Body of pancreas (tissue), 4 donors: ENCODE results near the gene SMIM15. TPM values are rescaled to one million over a fixed set of nuclear protein-coding genes. Genes with fewer than 3 reads are reported as not detected.

Experiments used
- ATAC-seq: fragments of 150-250 bp; one replicate; pipeline ENCODE4 v1.9.1; 2016
- DNase-seq, 4 donors: peaks; one replicate each; pipeline ENCODE4 v3.0.0-alpha.2; 2019
- H3K27ac ChIP-seq, 4 donors: fragments of 200-600 bp; sonication (generic); 1 replicate in 3 of 4; 2 replicates in 1 of 4; pipeline versions ENCODE4 v1.5.1 to v1.6.1; 2016 to 2019; ENCODE audit warnings: mild to moderate bottlenecking in 1 of 4, mixed read lengths in 1 of 4, moderate library complexity in 1 of 4
- H3K27me3 ChIP-seq, 2 donors: fragments of 200-600 bp; sonication (generic); one replicate each; pipeline ENCODE4 v1.6.0; 2016; ENCODE audit warnings: mild to moderate bottlenecking in 1 of 2
- H3K36me3 ChIP-seq, 2 donors: fragments of 200-600 bp; sonication (generic); replicated peaks in 1 of 2; 2 replicates each; pipeline ENCODE4 v1.5.1; 2016; ENCODE audit warnings: low read depth in 2 of 2; ENCODE audit not compliant: insufficient read depth in 1 of 2
- H3K4me1 ChIP-seq: fragments of 200-600 bp; sonication (generic); one replicate; pipeline ENCODE4 v1.6.0; 2016
- H3K4me3 ChIP-seq, 2 donors: fragments of 200-600 bp; sonication (generic); 1 replicate in 1 of 2; 2 replicates in 1 of 2; pipeline ENCODE4 v1.5.1; 2016 to 2019
- H3K9me3 ChIP-seq, 3 donors: fragments of 200-600 bp; sonication (generic); 1 replicate in 2 of 3; 2 replicates in 1 of 3; pipeline ENCODE4 v1.5.1; 2016
- CTCF ChIP-seq, 7 experiments: fragments of 450-650 bp in 4 of 7; fragments of 200-600 bp in 3 of 7; sonication (generic) in 3 of 7; IDR thresholded peaks; one replicate each; pipeline ENCODE4 v1.5.1; 2016 to 2019; ENCODE audit warnings: antibody characterized with exemption in 7 of 7
- POLR2A ChIP-seq, 3 donors: fragments of 450-650 bp; IDR thresholded peaks; one replicate each; pipeline ENCODE4 v1.6.1; 2016; ENCODE audit warnings: antibody characterized with exemption in 3 of 3, mild to moderate bottlenecking in 2 of 3
- WGBS, 2 donors: methylation state at CpG; one replicate each; pipeline ENCODE4 v1.1.5; 2017; 5-methylcytosine and 5-hydroxymethylcytosine counted together
- intact Hi-C: fragments of 100-400 bp; cut with DNase I; formaldehyde crosslinking; loops from one replicate; pipeline ENCODE4 v1.15.1; 2023
- total RNA-seq, 2 donors: library from RNA; depleted of rRNA; stranded (reverse); fragments of >200 nt; gene quantifications; one replicate each; pipeline ENCODE4 v1.1.0, GENCODE V29; 2016

SMIM15 gene
- total RNA-seq, 2 donors from 2014 or later, result 8.2 to 15.6 TPM

DNA sequence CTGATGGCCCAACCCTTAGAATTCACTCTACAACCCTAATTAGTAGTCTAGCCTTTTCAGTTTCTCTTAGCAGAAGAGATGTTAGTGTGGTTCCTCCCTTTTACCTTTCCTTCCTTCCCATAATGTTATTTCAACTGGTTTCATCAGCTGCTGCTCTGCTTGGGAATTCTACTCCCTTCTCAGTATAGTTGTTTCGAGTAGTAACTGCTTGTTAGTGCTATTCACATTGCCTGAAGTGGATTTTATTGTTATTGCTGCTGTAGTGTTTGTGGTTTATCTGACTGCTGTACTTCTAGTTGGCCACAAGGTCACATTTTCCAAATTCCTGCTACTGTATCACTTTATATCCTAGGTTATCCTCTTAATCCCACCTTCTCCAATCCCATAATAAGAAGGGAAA lies 29.7 kb downstream of the SMIM15 start:
- DNase-seq (no peak), ATAC-seq (no peak)
- TF ChIP-seq POLR2A (IDR thresholded peaks at IDR 0.05), result no peak
- no peak for TF ChIP-seq CTCF (IDR thresholded peaks at IDR 0.05)
- intact Hi-C loops, result no loop called here
- Histone ChIP-seq H3K27ac (no peak overlapping the region), H3K36me3 (no peaks in the 10 kb centered on the region), H3K27me3 (no peaks in the 10 kb centered on the region), H3K4me3 (no peak overlapping the region), H3K9me3 (no peaks in the 10 kb centered on the region), H3K4me1 (no peaks in the 10 kb centered on the region)
- 85 to 96% methylated on average over 1 of the region's 1 CpG for WGBS, 2 donors

DNA sequence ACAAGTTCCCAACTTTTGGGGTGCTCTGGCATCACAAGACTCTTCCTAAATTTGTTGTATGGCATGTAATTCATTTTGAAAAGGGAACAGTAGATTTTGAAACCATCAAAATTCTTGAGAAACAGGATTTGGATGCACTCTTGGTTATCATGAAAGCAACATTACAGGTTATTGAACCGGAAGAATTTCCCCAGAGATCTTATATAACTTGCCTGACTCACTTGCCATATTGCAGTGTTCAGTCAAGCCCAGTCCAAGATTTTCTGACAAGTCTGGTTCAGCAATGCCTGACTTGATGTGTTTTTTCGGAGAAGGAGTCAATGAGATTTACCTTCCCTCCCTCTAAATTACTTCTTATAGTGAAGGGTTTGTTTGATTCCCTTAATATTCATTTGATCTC lies 32.0 kb downstream of the SMIM15 start:
- Histone ChIP-seq H3K36me3 (no peaks in the 10 kb centered on the region), H3K4me1 (no peaks in the 10 kb centered on the region), H3K27ac (no peak overlapping the region), H3K27me3 (no peaks in the 10 kb centered on the region), H3K4me3 (no peak overlapping the region), H3K9me3 (no peaks in the 10 kb centered on the region)
- TF ChIP-seq CTCF (IDR thresholded peaks at IDR 0.05), result no peak
- no peak for TF ChIP-seq POLR2A (IDR thresholded peaks at IDR 0.05)
- no peak for DNase-seq
- intact Hi-C loops, result no loop called here
- no peak for ATAC-seq
- 91 to 93% methylated on average over 2 of the region's 2 CpGs for WGBS, 2 donors

GRCh38 chr5:61123145-61123544 lies 39.1 kb downstream of the SMIM15 start:
- TF ChIP-seq POLR2A (IDR thresholded peaks at IDR 0.05) (no peak), CTCF (IDR thresholded peaks at IDR 0.05) (no peak)
- DNase-seq, result no peak
- H3K27me3 ChIP-seq, result no peaks in the 10 kb centered on the region
- 47 to 49% methylated on average over 4 of the region's 4 CpGs for WGBS, 2 donors
- H3K36me3 ChIP-seq, result no peaks in the 10 kb centered on the region
- no peak overlapping the region for H3K4me3 ChIP-seq
- H3K27ac ChIP-seq, result no peak overlapping the region
- no peaks in the 10 kb centered on the region for H3K4me1 ChIP-seq
- no peak for ATAC-seq
- no peaks in the 10 kb centered on the region for H3K9me3 ChIP-seq
- intact Hi-C loops, result no loop called here

GRCh38 chr5:61120534-61120933 lies 41.7 kb downstream of the SMIM15 start:
- H3K9me3 ChIP-seq, result no peaks in the 10 kb centered on the region
- no peaks in the 10 kb centered on the region for H3K27me3 ChIP-seq
- no peak for DNase-seq
- intact Hi-C loops, result no loop called here
- H3K27ac ChIP-seq, result no peak overlapping the region
- no peaks in the 10 kb centered on the region for H3K4me1 ChIP-seq
- no peaks in the 10 kb centered on the region for H3K36me3 ChIP-seq
- ATAC-seq, result no peak
- TF ChIP-seq POLR2A (IDR thresholded peaks at IDR 0.05), result no peak
- TF ChIP-seq CTCF (IDR thresholded peaks at IDR 0.05), result no peak
- 89 to 92% methylated on average over 1 of the region's 1 CpG for WGBS, 2 donors
- H3K4me3 ChIP-seq, result no peak overlapping the region

DNA sequence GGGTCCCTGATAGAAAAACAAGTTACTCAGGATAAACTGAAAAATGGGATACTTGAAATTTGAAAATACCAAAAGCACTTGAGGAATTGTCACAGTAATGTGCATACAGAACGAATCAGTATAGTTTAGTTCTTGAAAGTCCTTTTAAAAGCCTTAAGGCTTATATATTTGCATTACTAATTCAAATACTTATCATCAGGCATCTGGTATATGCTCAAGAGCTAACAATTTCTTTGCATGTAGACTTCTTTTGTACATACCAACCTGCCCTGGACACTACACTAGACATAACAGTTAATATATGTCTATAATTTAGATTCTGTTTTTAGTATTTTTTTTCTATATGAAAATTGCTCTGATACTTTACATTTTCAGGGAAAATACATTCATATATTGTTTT lies 43.2 kb downstream of the SMIM15 start:
- no peaks in the 10 kb centered on the region for H3K4me1 ChIP-seq
- no peak for ATAC-seq
- no peak overlapping the region for H3K27ac ChIP-seq
- H3K9me3 ChIP-seq, result no peaks in the 10 kb centered on the region
- WGBS, 2 donors, result 98 to 100% methylated on average over 1 of the region's 1 CpG
- no peaks in the 10 kb centered on the region for H3K36me3 ChIP-seq
- no peak for DNase-seq
- no peak for TF ChIP-seq CTCF (IDR thresholded peaks at IDR 0.05)
- TF ChIP-seq POLR2A (IDR thresholded peaks at IDR 0.05), result no peak
- intact Hi-C loops, result no loop called here
- no peak overlapping the region for H3K4me3 ChIP-seq
- H3K27me3 ChIP-seq, result no peaks in the 10 kb centered on the region
